DND-41 (cell line): ENCODE results near the gene NUP85.

Experiments used
- ATAC-seq: fragments of 200-7000 bp; cut with Tn5 transposase; 3 replicates; pipeline ENCODE4 v1.9.1; 2021; ENCODE audit warnings: low read depth; ENCODE audit not compliant: insufficient read depth
- DNase-seq: peaks from one replicate; pipeline ENCODE4 v3.0.0-alpha.2; 2020
- H2AFZ ChIP-seq: 2 replicates; pipeline ENCODE4 v1.6.0; 2012; ENCODE audit warnings: low read depth, low read length
- H3K27ac ChIP-seq: 2 replicates; pipeline ENCODE4 v1.5.1; 2012; ENCODE audit warnings: low read length, inconsistent platforms
- H3K27me3 ChIP-seq: fragments of 200-600 bp; sonication (generic); 2 replicates; pipeline ENCODE4 v1.6.0; 2012; ENCODE audit warnings: low read length, mild to moderate bottlenecking, inconsistent platforms; ENCODE audit not compliant: insufficient read depth, poor library complexity
- H3K36me3 ChIP-seq: 2 replicates; pipeline ENCODE4 v1.5.1; 2012; ENCODE audit warnings: low read length, inconsistent platforms; ENCODE audit not compliant: insufficient read depth
- H3K4me1 ChIP-seq: 2 replicates; pipeline ENCODE4 v1.5.1; 2012; ENCODE audit warnings: mild to moderate bottlenecking, low read length; ENCODE audit not compliant: insufficient read depth
- H3K4me2 ChIP-seq: 2 replicates; pipeline ENCODE4 v1.6.0; 2012; ENCODE audit warnings: mild to moderate bottlenecking, moderate library complexity, low read length, inconsistent platforms; ENCODE audit not compliant: insufficient read depth
- H3K4me3 ChIP-seq, 2 experiments: fragments of 200-600 bp in 1 of 2; shearing (Covaris generic) in 1 of 2; 2 replicates each; pipeline ENCODE4 v1.5.1; 2012 to 2016; ENCODE audit warnings: inconsistent platforms in 2 of 2, low read length in 2 of 2, mild to moderate bottlenecking in 2 of 2, low read depth in 1 of 2, moderate library complexity in 1 of 2
- H3K79me2 ChIP-seq: 2 replicates; pipeline ENCODE4 v1.6.0; 2012; ENCODE audit warnings: low read length, inconsistent platforms; ENCODE audit not compliant: insufficient read depth
- H3K9ac ChIP-seq: 2 replicates; pipeline ENCODE4 v1.6.0; 2012; ENCODE audit warnings: low read depth, mild to moderate bottlenecking, inconsistent platforms, low read length, moderate library complexity
- H3K9me3 ChIP-seq: 2 replicates; pipeline ENCODE4 v1.5.1; 2012; ENCODE audit warnings: low read length, moderate library complexity, mild to moderate bottlenecking, inconsistent platforms; ENCODE audit not compliant: insufficient read depth, severe bottlenecking
- H4K20me1 ChIP-seq: 2 replicates; pipeline ENCODE4 v1.6.0; 2012; ENCODE audit warnings: low read length; ENCODE audit not compliant: insufficient read depth
- EZH2 ChIP-seq: IDR thresholded peaks from 3 replicates; pipeline ENCODE4 v1.6.1; 2012; ENCODE audit warnings: borderline replicate concordance, low read depth, mild to moderate bottlenecking, moderate library complexity, low read length, inconsistent platforms; ENCODE audit not compliant: severe bottlenecking
- TF ChIP-seq, protein P1 (sequence below): IDR thresholded peaks from 2 replicates; pipeline ENCODE4 v1.5.1; 2012; ENCODE audit warnings: borderline replicate concordance, low read length, moderate library complexity, mild to moderate bottlenecking; ENCODE audit not compliant: poor library complexity, severe bottlenecking; ENCODE audit errors: extremely low read depth

The NUP85 gene

GRCh38 chr17:75181110-75181509, 24.4 kb upstream of the NUP85 start:
- Histone ChIP-seq H3K27me3 (no peaks in the 10 kb centered on the region), H3K9me3 (no peaks in the 10 kb centered on the region), H3K36me3 (peaks cover 59% of the 10 kb centered on the region), H3K4me3 (peak overlapping the region; percentile 80 to 97), H3K27ac (peak overlapping the region; percentile 95), H4K20me1 (peaks cover 54% of the 10 kb centered on the region), H3K4me1 (peaks cover 62% of the 10 kb centered on the region), H3K79me2 (peaks cover 79% of the 10 kb centered on the region), H2AFZ (no peak overlapping the region), H3K4me2 (peak overlapping the region; percentile 78), H3K9ac (peak overlapping the region; percentile 100)
- TF ChIP-seq, protein P1, sequence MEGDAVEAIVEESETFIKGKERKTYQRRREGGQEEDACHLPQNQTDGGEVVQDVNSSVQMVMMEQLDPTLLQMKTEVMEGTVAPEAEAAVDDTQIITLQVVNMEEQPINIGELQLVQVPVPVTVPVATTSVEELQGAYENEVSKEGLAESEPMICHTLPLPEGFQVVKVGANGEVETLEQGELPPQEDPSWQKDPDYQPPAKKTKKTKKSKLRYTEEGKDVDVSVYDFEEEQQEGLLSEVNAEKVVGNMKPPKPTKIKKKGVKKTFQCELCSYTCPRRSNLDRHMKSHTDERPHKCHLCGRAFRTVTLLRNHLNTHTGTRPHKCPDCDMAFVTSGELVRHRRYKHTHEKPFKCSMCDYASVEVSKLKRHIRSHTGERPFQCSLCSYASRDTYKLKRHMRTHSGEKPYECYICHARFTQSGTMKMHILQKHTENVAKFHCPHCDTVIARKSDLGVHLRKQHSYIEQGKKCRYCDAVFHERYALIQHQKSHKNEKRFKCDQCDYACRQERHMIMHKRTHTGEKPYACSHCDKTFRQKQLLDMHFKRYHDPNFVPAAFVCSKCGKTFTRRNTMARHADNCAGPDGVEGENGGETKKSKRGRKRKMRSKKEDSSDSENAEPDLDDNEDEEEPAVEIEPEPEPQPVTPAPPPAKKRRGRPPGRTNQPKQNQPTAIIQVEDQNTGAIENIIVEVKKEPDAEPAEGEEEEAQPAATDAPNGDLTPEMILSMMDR: no peak
- no peak for TF ChIP-seq EZH2
- DNase-seq: no peak
- ATAC-seq: no peak

DNA sequence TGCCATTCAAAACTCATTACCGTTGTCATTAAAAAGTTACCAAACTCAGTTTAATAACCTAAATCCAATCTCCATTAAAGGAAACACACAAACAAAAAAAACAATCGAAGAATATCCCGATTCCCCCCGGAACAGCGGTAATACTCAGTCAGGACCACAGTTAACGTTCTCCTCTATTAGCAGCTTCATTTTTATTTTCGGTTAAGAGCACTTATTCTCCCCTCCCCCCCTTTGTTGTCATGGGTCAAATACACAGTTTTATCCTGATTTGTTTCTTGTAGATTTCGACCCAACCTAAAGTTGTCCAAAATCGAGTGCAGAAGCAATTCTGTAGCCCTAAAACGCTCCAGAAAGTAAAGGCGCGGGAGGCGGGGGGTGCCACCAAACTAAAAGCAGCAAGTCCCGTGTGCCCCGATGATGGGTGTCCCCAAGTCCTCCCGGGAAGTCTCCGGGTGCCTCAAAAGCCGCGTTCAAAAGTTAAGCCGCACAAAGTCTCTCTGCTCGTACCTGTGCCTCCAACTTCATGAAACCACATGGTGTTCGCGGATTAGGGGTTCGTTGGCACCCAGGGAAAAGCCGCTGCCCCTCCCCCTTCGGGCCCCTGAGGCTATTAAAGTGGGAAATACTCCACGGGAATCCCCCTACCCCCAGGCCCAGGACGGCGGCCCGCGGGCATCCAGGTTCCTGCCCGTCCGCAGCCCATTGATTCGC, 23.7 kb upstream of the NUP85 start:
- Histone ChIP-seq H3K27me3 (no peaks in the 10 kb centered on the region), H3K4me2 (peak overlapping the region; percentile 78), H2AFZ (peak overlapping the region; percentile 49; the same call in 1 of the 2 replicates), H3K27ac (peak overlapping the region; percentile 95), H3K4me3 (peak overlapping the region; percentile 80 to 97), H3K9me3 (no peaks in the 10 kb centered on the region), H3K36me3 (peaks cover 52% of the 10 kb centered on the region), H3K79me2 (peaks cover 72% of the 10 kb centered on the region), H4K20me1 (peaks cover 48% of the 10 kb centered on the region), H3K9ac (peak overlapping the region; percentile 100), H3K4me1 (peaks cover 55% of the 10 kb centered on the region)
- TF ChIP-seq, protein P1: no peak
- no peak for TF ChIP-seq EZH2
- DNase-seq (peak; percentile 49), ATAC-seq (peak; percentile 10)

DNA sequence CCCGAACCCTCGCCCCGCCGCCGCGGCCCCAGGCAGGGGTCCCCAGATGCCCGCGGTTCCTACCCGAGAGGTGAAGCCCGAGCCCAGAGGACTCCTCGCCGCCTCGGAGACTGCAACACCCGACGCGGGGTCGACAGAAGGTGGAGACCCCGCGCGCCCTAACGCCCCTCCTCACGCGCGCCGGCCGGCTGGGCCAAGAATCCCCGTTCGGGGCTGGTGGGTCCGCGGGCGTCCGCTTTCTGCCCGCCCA, 23.2 kb upstream of the NUP85 start:
- Histone ChIP-seq H3K4me2 (peak overlapping the region; percentile 78), H3K36me3 (peaks cover 48% of the 10 kb centered on the region), H3K4me3 (peak overlapping the region; percentile 80 to 97), H3K9ac (peak overlapping the region; percentile 100), H3K79me2 (peaks cover 67% of the 10 kb centered on the region), H3K27me3 (no peaks in the 10 kb centered on the region), H4K20me1 (peaks cover 44% of the 10 kb centered on the region), H3K9me3 (no peaks in the 10 kb centered on the region), H2AFZ (peak overlapping the region; percentile 49), H3K27ac (peak overlapping the region; percentile 95), H3K4me1 (peaks cover 54% of the 10 kb centered on the region)
- no peak for ATAC-seq
- TF ChIP-seq, protein P1: no peak
- TF ChIP-seq EZH2: no peak
- no peak for DNase-seq
